ENCODE measurements around the gene ATOSA.

Gene ATOSA

GRCh38 chr15:52682200-52682599 lies 3.0 kb upstream of the ATOSA start:
- no peak for DNase-seq (ENCODE audit: low spot score)

DNA sequence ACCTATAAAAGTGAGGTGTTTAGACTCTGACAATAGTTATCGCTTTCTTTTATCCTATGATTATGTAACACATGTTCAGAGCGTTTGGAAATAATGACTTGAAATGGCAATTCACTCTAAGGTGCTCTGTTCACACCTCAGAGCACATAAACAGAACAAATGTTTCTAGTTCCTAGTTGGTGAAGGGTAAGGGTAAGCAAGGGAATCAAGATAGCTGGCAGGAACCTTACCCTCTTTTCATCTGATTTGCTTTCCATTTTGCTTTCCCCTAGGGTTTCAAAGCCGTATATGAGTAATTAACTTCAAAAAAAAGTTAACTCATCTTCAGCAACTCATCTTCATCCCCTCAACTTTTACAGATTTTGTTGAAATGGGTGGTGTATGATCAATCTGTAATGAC lies 2.3 kb upstream of the ATOSA start:
- DNase-seq (ENCODE audit: low spot score): no peak

DNA sequence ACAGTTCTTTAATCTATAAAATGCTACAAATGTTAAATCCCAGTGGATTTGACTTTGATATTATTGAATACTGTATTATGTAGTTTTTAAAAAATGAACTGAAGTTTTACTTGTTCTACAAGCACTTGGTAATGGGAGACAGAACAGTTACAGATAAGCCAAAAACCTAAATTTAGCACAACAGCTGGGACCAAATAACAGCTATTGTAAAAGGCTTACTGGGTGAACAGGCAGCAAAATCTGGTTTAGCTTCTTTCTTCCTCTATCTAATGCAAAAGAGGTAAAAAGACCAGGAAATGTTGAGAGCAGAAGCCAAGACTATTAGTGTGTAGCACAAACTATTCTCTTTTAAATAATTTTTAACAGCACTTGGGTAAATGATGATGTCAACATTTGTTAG lies 1.6 kb upstream of the ATOSA start:
- DNase-seq (ENCODE audit: low spot score): no peak

DNA sequence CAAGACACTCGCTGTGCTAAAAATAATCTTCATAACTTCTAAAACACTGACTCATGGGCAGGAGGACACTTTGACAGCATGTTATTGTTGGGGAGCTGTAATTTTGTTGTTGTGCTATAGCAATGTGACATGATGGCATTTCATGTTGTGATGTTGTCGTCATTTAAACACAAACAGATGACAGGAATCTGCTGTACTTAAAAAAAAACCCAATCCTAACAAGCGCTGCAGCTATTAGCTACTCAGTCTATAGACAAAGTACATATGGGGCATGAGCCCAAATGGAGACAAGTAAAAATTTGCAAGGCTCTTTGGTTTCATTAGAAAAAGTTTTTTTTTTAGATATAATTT lies 828 bp upstream of the ATOSA start:
- no peak for DNase-seq (ENCODE audit: low spot score)

GRCh38 chr15:52678468-52679231 lies 538 bp downstream of the ATOSA start:
- DNase-seq (ENCODE audit: low spot score): peak; percentile 31

DNA sequence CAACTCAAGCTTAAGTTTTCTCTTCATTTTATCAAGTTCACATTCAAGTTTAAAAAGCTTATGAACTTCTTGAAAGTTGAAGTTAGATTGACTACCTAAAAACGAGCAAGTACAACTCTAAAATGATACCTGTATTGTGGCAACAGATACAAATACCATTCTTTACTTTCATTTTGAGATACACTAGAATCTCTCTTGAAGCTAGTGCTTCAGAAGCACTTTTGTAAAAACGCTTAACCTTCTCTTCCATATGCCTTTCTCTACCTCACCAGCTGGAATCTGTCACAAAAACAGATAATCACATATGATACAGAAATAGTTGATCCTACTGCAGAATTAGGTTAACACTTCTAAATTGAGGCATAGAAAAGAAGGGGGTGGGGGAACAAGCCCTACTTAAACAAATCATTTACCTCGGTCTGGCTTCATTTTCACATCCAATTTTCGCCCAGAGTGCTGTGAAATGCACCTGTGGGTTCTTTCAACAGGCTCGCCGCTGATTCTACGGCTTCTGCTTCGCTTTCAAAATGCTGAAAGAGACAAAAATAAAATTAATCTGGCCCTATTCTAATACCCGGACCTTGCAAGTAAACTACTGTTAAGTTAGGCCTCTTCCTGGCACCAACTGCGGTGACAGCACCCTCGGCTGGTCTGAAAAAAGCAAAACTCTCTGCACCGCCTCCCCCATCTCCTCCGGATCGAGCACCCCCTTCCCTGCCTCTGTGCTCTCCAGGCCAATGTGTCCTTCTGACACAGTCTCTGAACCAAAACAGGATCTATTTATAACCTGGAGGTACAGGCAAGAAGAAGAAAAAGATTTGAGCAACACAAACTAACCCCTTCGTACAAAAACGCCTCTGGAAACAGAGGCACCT lies 1.4 kb downstream of the ATOSA start:
- DNase-seq (ENCODE audit: low spot score): peak; percentile 28

DNA sequence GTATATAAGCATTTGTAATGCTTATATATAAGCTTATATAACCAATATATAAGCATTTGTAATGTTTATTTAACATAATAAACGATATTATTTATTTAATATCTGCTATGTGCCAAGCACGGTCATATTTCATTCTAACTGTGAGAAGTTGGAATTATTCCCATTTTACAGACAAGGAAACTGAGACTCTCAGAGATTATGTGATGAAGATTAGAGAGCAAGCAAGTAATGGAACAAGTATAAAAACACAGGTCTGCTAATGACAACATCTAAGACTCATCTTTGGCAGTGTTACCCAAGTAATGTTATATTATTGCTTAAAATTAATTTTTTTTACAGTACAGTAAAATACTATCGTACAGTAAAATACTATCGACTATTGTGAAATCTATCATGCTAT lies 4.4 kb downstream of the ATOSA start:
- DNase-seq (ENCODE audit: low spot score): no peak

GRCh38 chr15:52673734-52674133 lies 5.5 kb downstream of the ATOSA start:
- DNase-seq (ENCODE audit: low spot score): no peak

GRCh38 chr15:52673312-52673711 lies 5.9 kb downstream of the ATOSA start:
- DNase-seq (ENCODE audit: low spot score): no peak

DNA sequence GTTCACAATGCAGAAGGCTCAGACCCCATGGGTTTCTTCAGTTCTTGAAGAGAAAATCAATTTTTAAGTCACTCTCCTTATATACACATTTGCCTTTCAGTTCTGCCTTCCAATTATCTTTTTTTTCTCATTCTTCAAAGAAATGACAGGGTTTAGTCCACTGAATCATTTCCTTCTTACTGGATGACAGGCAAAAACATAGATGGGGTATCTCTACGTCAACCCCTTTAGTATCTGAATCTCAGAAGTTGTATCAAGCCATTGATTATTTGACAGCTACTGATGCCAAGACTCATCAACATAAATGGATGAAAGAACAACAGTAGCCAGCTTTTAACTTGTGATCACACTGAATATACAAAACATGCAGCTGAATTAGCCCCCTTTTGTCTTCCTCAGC lies 6.5 kb downstream of the ATOSA start:
- DNase-seq (ENCODE audit: low spot score): no peak

DNA sequence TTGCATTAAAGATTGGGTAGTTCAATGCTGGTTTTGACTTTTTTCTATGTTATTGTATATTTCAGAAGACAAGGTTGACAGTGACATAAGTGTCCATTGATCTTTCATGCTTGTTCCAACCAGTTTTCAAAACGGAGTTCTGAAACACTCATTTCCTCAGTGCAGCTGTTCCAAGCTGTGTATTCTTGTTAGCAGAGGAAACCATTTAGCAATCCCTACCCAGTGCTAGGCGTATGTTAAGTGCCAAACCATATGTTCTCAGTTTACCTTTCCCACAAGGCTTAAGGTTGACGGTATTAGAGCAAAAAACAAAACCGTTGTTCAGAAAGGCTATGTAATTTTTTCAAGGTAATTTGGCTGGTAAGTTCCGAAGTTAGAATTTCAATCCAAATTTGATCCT lies 9.1 kb downstream of the ATOSA start:
- DNase-seq (ENCODE audit: low spot score): no peak

GRCh38 chr15:52668133-52668532 lies 11.1 kb downstream of the ATOSA start:
- DNase-seq (ENCODE audit: low spot score): no peak

DNA sequence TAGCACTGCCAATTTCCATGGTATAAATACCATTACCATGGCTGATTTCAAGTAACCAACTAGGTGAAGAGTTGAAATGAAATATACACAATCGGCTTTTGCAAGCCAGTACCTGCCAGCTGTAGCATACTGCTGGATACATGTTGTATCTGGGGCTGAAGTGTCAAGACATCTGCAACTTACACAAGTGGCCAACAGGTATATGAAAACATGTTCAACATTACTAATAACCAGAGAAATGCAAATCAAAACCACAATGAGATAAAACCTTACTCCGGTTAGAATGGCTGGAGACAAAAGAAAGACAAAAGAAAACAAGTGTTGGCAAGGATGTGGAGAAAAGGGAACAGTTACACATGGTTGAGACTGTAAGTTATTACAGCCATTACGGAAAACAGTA lies 11.6 kb downstream of the ATOSA start:
- DNase-seq (ENCODE audit: low spot score): no peak

GRCh38 chr15:52663536-52664294 lies 15.5 kb downstream of the ATOSA start:
- no peak for DNase-seq (ENCODE audit: low spot score)

GRCh38 chr15:52661909-52662308 lies 17.3 kb downstream of the ATOSA start:
- DNase-seq (ENCODE audit: low spot score): no peak

- no peak for DNase-seq (ENCODE audit: low spot score)
Observed at GRCh38 chr15:52660192-52660591, 19.0 kb downstream of the ATOSA start.

GRCh38 chr15:52658955-52659354 lies 20.2 kb downstream of the ATOSA start:
- DNase-seq (ENCODE audit: low spot score): no peak

DNA sequence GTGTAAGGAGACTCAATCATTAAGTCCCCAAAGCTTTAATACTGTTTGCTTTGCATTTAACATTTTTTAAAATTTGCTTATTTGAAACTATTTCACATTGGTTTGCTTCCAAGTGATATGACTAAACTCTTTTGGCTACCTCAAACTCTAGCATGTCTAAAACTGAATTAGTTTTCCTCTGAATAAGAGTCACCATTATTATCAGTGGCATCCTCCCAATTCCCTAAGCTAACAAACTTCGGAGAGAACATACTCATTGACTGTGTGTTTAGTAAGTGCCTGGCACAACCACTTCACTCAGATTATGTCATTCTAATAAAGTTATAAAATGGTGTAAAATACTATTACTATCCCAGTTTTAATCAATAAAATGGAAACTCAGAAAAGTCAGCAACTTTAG lies 21.9 kb downstream of the ATOSA start:
- no peak for DNase-seq (ENCODE audit: low spot score)

- no peak for DNase-seq (ENCODE audit: low spot score)
Observed at GRCh38 chr15:52656412-52656811, 22.8 kb downstream of the ATOSA start.

GRCh38 chr15:52653431-52653964 lies 25.7 kb downstream of the ATOSA start:
- no peak for DNase-seq (ENCODE audit: low spot score)

GRCh38 chr15:52652984-52653383 lies 26.2 kb downstream of the ATOSA start:
- DNase-seq (ENCODE audit: low spot score): no peak

DNA sequence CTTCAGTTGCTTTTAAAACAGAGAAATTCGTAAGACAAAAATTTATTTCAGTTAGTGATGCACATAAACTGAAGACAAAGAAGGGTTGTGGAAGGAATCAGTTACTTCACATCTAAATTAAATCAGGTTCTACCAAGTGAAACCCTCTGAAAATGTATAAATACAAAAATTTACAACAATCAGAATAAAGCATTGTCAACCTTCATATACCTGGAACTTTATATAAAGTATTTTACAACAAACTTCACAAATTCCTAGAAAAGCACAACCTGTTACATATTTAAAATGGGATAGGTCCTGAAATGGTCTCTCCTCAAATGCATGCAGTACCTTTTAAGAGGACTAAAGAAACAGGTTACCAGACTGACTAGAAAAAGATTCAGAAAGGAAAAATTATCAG lies 26.9 kb downstream of the ATOSA start:
- DNase-seq (ENCODE audit: low spot score): no peak

DNA sequence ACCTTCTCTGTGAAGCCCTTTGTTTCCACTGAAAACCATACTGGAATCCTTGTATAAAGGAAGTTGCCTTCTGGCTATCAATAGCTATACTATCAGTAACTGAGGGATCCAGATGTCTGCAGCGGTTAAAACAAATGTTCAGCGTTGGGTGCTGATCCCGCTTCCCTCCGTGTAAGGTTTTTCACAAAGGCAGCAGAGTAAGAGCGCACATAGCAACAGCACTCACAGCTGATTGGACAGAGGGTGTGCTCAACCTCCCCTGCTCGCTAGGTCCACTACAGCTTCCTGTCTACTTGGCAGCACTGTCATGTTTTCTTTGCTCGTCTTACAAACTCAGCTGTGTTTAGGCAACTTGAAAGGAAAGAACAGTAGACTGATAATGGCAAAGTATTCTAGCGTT lies 27.3 kb downstream of the ATOSA start:
- peak; percentile 11 for DNase-seq (ENCODE audit: low spot score)
